Loucy (cell line): ENCODE results near the gene ELAVL1.

Experiments used
- EZH2phosphoT487 ChIP-seq: fragments of 200-600 bp; IDR thresholded peaks from 2 replicates; pipeline ENCODE4 v1.6.1; 2018; ENCODE audit warnings: antibody characterized with exemption, mild to moderate bottlenecking, moderate library complexity, borderline replicate concordance
- TF ChIP-seq, protein P1 (sequence below): fragments of 200-600 bp; sonication (generic); conservative IDR thresholded peaks from 2 replicates; pipeline ENCODE4 v1.5.1; 2014; ENCODE audit warnings: mild to moderate bottlenecking, antibody characterized with exemption, low read length

DNA sequence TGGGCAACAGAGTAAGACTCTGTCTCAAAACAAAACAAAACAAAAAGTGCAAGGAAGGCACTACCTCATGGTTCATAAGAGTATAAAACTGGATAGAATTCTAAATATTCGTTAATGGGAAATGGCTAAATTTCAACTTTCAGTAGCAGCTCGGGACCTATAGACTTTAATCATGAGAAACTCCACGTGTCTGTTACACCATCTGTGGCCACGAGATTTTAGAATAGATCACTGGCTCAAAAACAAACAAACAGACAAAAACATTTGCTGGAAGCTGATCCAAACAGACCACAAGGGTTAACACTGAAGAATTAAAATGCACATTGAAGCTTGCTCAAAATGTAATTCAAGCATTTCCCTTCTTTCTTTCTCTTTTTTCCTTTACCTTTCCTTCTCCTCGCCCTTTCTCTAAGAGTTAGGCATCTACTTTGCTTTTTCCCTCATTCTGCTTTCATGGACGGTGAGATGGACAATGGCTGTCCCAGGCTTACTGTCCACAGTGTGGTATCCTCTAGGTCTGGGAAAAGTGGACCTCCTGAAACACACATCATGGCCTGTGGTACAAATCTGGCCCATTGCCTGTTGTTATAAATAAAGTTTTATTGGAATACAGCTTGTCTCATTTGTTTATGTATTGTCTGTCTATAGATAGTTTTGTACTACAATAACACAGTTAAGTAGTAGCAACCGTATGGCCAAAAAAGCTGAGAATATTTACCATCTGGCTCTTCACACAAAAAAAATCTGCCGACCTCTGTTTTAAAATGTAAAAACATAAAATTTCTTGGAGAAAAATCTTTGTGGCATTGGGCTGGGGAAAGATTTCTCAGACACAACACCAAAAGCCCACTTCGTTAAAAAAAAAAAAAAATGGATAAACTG lies 10.3 kb downstream of the ELAVL1 start:
- TF ChIP-seq, protein P1, sequence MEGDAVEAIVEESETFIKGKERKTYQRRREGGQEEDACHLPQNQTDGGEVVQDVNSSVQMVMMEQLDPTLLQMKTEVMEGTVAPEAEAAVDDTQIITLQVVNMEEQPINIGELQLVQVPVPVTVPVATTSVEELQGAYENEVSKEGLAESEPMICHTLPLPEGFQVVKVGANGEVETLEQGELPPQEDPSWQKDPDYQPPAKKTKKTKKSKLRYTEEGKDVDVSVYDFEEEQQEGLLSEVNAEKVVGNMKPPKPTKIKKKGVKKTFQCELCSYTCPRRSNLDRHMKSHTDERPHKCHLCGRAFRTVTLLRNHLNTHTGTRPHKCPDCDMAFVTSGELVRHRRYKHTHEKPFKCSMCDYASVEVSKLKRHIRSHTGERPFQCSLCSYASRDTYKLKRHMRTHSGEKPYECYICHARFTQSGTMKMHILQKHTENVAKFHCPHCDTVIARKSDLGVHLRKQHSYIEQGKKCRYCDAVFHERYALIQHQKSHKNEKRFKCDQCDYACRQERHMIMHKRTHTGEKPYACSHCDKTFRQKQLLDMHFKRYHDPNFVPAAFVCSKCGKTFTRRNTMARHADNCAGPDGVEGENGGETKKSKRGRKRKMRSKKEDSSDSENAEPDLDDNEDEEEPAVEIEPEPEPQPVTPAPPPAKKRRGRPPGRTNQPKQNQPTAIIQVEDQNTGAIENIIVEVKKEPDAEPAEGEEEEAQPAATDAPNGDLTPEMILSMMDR: no peak
- no peak for TF ChIP-seq EZH2phosphoT487
